NCI-H510A (cell line): ENCODE measurements around the gene RFPL3.
"Not testable (repeated sequence)": the region's sequence is repeated elsewhere in the genome, so short reads cannot be mapped to it uniquely, and the experiment has no call there.

Experiments used
- DNase-seq: peaks from one replicate; lab custom pipeline; 2025; lab: John Stamatoyannopoulos, UW

Gene RFPL3

DNA sequence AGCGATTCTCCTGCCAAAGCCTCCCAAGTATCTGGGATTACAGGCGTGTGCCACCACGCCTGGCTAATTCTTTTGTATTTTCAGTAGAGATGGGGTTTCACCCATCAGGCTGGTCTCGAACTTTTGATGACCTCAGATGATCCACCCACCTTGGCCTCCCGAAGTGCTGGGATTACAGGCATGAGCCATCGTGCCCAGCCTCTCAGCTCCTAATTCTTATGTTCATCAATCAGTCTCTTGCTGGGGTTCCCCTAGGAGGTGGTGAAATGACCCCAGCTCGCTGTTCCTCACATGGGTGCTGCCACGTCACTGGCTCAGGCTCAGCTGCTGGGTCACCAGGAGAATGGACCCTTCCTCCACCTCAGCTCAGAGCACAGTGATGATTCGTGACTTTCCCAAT, at the start of gene RFPL3:
RFPL3 (plus strand) TSS at position 301 of the 400 bp plus-strand sequence. CDS start 205 bp downstream, outside the sequence.
- not testable (repeated sequence) for DNase-seq

GRCh38 chr22:32308191-32308590, 49.5 kb upstream of the RFPL3 start:
- DNase-seq = no peak

DNA sequence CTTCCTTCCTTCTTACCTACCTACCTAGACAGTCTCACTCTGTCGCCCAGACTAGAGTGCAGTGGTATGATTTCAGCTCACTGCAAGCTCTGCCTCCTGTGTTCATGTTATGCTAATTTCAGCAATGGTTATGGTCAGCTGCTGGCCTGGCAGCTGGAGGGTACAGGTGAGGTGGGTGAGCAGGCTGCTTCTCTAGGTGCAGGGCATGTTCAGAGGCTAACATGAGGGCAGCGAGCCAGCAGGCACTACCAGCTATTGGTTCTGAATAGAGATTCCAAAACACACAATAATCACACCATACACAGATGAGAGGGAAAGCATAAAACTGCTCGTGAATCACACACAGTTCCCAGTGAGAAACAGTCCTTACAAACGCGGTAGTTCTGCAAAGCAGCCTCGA, 48.7 kb upstream of the RFPL3 start:
- DNase-seq = no peak

- no peak for DNase-seq
Observed at GRCh38 chr22:32309585-32310251, 47.9 kb upstream of the RFPL3 start.

- DNase-seq = no peak
Observed at GRCh38 chr22:32310777-32311176, 46.9 kb upstream of the RFPL3 start.

DNA sequence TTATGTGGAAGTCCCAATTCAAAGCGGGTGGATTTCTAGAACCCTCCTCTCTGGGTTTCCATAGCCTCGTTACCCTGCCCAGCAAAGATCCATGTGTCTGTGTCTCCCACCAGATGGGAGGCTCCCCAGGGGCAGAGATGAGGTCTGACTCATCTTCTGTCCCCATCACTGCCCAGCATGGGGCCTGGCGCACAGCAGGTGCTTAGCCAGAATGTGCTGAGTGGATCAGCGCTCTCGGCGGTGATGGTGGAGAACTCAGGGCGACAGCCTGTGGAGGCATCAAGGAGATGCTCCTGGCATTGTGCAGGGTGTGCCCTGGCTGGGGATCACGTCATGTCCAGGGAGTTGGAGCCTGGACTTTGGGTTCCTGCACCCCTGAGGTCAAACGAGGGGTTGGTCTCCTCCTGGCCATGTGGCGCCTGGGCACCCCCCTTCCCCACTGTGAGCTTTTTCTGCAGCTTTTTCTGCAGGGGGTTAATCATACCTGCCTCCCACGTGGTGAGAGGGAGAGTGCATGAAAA, 46.1 kb upstream of the RFPL3 start:
- no peak for DNase-seq

DNA sequence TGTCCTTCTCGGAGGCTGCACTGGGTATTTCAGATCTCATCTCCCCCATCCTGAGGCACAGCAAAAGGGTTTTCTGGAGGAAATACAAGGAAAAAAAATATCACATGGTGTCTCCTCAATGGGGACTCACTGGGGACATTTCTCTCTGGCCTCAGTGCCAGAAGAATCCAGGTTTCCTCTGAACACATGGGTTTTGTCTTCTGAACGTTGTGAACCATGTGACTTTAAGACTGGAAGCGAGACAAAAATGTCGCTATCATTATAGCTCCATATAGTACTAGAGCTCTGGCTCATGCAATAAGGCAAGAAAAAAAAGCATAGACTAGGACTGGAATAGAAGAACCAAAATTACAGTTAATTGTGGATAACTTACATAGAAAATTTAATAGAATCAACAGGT, 44.9 kb upstream of the RFPL3 start:
- DNase-seq = no peak

- DNase-seq = no peak
Observed at GRCh38 chr22:32313532-32313931, 44.1 kb upstream of the RFPL3 start.

GRCh38 chr22:32317524-32317923, 40.1 kb upstream of the RFPL3 start:
- no peak for DNase-seq

DNA sequence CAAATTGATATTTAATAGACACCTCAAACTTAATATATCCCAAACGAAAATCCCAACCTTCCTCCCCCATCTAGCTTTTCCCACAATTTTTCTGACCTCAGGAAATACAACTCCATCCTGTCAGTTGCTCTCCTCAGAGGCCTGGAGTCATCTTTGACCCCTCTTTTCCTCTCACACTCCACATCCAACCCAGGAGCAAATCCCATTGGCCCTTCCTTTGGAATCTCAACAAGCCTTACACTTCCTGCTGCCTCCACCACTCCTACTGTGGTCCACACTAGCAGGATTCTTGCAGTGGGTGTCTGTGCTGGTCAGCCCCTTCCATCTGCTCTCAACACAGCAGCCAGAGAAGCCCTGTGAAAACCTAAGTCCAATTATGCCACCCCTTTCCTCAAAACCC, 39.3 kb upstream of the RFPL3 start:
- DNase-seq = no peak

DNA sequence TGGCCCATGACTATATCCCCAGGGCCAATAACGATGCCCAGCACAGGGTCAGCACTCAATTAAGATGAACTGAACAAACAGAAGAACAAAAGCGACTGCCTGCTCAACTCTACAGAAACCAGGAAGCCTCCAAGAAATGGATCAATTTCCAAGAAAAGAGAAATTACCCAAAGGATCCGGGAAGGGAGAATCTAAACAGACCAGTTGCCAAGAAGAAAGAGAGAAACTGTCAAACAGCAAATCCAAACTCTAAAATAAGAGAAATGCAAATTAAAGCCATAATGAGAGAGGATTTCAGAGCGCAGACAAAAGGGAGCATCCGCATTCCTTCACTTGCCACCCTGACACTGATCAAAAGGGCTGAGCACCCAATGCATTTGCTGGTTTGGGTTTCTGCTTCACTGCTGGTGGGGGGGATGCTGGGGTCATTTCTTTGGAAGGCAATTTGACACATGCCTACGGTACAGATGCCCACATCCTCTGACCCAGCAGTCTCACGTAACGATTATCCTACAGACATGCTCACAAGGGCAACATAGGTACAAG, 37.7 kb upstream of the RFPL3 start:
- DNase-seq = no peak

- DNase-seq = no peak
Observed at GRCh38 chr22:32322986-32323385, 34.7 kb upstream of the RFPL3 start.

GRCh38 chr22:32323513-32324164, 34.0 kb upstream of the RFPL3 start:
- no peak for DNase-seq

GRCh38 chr22:32324505-32325415, 32.9 kb upstream of the RFPL3 start:
- DNase-seq = no peak

GRCh38 chr22:32325416-32325801, 32.3 kb upstream of the RFPL3 start:
- DNase-seq = no peak

DNA sequence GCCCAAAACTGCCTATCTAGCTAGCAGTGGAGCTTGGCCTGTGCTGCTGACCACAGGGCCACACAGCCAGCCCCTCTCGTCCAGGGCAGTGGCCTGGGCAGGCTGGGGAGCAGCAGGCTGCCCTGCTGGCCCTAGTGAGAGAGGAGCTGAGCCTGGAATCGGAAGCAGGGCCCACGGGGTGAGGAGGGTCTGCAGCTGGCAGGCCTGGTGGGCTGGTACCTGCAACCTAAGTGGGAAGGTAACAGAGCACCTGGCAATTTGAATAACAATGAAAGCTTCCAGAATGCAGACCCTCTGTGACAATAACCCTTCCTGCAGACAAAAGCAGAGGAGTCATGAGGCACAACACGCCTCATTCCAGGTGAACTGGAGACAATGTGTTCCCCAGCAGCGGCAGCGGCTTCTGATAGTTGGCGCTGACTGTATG, 31.8 kb upstream of the RFPL3 start:
- DNase-seq = no peak

DNA sequence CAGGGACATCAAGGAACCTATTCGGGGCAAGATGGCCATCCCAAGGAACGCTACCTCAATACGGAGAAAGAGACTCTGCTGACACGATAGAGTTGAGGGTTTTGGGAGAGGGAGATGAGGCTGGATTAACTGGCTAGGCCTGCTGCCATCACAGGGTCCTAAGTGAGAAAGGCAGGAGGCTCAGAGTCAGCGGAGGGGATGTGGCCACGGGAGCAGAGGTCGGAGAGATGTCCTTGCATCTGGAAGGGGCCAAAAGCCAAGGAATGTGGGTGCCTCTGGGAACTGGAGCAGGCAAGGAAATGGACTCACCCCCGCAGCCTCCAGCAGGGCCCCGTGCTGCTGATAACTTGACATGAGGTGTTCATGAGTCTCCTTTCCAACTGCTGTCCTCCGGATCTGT, 31.0 kb upstream of the RFPL3 start:
- no peak for DNase-seq

DNA sequence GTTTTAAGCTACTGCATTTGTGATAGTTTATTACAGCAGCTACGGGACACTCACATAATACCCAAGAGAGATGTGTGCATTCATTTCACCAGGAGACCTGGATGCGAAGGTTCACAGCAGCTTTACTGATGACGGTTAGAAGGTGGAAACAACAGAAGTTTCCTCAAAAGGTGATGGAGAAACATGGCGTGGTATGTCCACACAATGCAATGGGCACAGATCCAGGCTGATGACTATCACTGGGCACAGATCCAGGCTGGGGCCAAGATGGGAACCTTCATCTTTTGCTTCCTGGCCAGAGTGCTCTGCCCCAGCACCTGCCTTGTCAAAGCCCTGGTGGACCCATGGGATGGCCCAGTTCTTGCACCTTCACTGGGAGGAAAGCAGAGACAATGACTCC, 30.6 kb upstream of the RFPL3 start:
- no peak for DNase-seq

DNA sequence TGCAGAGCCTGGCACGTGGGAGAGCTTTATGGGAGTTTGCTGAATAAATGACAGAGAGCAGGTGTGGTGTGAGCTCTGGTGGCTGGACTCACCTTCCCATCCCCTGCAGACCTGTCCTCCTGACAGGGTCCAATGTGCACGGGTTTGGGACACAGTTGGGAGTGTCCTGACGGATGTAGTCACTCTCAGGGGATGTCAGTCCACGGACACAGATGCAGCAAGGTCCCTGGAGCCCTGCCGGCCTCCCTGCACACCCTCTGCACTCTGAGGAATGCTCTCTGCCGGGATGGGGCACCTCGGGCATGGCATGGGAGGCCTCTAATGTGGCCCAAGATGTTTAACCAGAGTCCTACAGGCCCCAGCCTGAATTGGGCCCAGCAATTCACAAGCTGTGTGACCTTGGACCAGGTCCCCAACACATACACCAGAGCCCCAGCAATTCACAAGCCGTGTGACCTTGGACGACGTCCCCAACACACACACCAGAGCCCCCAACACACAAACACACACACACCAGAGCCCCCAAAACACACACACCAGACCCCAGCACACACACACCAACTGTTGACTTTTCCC, 30.0 kb upstream of the RFPL3 start:
- DNase-seq = no peak

- no peak for DNase-seq
Observed at GRCh38 chr22:32328306-32329201, 29.1 kb upstream of the RFPL3 start.

- DNase-seq = no peak
Observed at GRCh38 chr22:32329202-32329645, 28.4 kb upstream of the RFPL3 start.
